VCaP (cell line): Measurements from ENCODE around the gene PRR16.

ENCODE experiments used
- H3K27ac ChIP-seq: fragments of 450-650 bp; 2 replicates; pipeline ENCODE4 v1.5.1; 2017
- TF ChIP-seq, protein P1 (sequence below): fragments of 450-650 bp; conservative IDR thresholded peaks from 2 replicates; pipeline ENCODE4 v1.5.1; 2017; ENCODE audit warnings: mild to moderate bottlenecking, moderate library complexity

Gene PRR16

DNA sequence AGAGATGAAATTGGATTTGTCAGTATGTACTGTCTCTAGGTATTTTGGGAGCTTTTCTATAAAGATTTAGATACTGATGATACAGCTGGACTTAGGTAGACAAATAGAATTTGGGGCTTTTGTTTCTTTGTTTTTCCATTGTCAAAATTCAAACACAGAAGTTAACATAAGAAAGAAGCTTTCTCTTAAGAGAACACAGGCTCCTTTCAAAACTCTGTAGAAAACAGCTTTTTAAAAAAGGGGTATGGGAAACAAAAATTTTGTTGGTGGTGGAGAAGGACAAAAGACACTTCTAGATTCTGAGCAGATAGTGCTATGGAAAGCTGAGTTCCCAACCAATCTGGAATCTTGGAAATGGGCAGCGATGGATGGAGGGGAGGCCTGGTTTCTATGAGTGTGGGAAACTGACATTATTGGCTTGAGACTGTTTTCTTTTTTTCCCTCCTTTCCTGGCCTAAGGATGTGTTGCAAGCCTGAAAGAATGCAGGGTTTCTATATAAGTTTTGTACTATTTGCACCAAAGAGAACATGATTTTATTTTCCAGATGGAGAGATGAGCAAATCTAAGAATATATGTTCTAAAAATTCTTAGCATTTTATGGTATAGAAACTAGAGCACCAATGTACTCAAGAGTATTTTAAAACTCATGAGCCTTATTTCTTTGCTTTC, 240.0 kb downstream of the PRR16 start:
- TF ChIP-seq, protein P1, sequence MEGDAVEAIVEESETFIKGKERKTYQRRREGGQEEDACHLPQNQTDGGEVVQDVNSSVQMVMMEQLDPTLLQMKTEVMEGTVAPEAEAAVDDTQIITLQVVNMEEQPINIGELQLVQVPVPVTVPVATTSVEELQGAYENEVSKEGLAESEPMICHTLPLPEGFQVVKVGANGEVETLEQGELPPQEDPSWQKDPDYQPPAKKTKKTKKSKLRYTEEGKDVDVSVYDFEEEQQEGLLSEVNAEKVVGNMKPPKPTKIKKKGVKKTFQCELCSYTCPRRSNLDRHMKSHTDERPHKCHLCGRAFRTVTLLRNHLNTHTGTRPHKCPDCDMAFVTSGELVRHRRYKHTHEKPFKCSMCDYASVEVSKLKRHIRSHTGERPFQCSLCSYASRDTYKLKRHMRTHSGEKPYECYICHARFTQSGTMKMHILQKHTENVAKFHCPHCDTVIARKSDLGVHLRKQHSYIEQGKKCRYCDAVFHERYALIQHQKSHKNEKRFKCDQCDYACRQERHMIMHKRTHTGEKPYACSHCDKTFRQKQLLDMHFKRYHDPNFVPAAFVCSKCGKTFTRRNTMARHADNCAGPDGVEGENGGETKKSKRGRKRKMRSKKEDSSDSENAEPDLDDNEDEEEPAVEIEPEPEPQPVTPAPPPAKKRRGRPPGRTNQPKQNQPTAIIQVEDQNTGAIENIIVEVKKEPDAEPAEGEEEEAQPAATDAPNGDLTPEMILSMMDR, result no peak
- no peak overlapping the region for H3K27ac ChIP-seq

GRCh38 chr5:120706877-120707276, 242.8 kb downstream of the PRR16 start:
- H3K27ac ChIP-seq, result no peak overlapping the region
- TF ChIP-seq, protein P1, result no peak

- H3K27ac ChIP-seq, result no peak overlapping the region
- TF ChIP-seq, protein P1, result no peak
Measured at GRCh38 chr5:120717381-120717780, 253.3 kb downstream of the PRR16 start.

DNA sequence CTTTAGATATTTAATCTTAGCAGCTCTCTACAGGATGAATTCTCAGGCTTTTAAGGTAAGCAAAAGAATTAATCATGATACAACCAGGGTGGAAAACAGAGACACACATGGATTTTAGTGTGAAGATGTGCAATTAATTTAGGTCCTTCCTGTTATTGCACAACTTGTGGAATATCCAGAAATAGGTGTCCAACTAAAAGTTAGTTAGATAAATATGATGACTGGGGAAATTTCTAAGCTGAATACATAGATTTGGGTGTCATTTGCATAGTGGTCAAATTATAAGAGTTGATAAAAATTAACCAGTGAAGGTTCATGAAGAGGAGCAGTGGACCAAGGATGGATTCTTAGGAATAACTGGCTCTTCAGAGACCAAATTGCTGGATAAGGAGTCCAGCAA, 266.1 kb downstream of the PRR16 start:
- TF ChIP-seq, protein P1, result no peak
- no peak overlapping the region for H3K27ac ChIP-seq

GRCh38 chr5:120734033-120734432, 269.9 kb downstream of the PRR16 start:
- TF ChIP-seq, protein P1, result no peak
- H3K27ac ChIP-seq, result no peak overlapping the region

DNA sequence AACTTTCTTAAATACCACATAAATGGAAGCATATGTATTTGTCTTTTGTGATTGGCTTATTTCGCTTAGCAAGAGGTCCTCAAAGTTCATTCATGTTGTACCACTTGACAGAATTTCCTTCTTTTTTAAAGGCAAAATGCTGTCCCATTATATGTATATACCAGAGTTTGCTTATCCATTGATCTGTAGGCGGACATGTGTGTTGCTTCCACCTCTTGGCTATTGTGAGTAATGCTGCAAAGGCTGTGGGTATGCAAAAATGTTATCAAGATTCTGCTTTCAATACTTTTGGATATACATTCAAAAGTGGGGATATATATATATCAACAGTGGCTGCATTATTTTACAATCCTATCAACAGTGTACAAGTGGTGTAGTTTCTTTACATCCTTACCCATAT, 271.0 kb downstream of the PRR16 start:
- TF ChIP-seq, protein P1, result peak; percentile 42; the same call in 1 of the 2 replicates
- no peak overlapping the region for H3K27ac ChIP-seq
